Left forelimb (tissue), 1 donor: Measurements from ENCODE around the gene KLRC3.
"Not testable (repeated sequence)": the region's sequence is repeated elsewhere in the genome, so short reads cannot be mapped to it uniquely, and the experiment has no call there.

ENCODE experiments used
- DNase-seq: peaks from one replicate; pipeline ENCODE4 v3.0.0-alpha.2; 2018; ENCODE audit warnings: low spot score

Gene KLRC3

DNA sequence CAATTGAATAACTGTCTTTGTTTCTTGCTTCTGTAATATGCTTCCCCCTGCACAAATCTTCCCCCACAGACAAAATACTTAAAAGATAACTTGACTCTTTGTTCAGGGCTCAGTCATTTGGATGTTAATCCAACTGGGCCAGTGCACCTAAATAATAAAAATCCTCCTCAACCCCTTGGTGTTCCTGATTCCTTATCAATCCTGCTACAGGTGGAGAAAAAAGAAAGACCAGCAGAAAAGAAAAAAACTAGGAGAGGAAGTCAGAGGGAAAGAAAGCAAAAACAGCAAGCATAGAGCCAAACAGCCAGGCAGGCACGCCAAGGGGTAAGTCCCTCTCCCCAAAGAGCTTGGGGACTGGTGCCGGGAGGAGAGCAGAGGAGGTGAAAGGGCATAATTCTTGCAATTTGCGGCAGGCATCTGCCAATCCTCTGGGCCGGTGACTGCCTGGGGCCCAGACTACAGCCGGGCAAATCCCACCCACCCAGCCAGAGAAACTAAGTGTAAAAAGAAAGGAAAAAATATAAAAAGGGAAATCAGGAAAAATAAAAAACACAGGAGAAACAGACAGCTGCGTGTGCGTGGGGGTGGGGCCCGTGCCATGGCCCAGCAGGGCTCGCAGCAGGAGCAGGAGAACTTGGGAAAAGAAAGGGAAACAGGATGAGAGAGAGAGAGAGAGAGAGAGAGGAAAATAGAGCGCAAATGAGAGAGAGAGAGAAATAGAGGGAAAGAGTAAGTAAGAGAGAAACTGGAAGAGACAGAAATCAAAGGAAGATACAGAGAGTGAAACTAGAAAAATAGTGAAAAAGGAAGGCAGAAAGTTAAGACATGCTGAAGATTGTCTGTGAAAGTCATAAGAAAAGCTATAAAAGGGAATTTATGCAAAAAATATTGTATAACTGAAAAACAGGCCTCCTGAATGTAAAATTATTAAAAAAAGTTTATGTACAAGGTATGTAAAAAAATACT lies 51.9 kb downstream of the KLRC3 start:
- DNase-seq: no peak

DNA sequence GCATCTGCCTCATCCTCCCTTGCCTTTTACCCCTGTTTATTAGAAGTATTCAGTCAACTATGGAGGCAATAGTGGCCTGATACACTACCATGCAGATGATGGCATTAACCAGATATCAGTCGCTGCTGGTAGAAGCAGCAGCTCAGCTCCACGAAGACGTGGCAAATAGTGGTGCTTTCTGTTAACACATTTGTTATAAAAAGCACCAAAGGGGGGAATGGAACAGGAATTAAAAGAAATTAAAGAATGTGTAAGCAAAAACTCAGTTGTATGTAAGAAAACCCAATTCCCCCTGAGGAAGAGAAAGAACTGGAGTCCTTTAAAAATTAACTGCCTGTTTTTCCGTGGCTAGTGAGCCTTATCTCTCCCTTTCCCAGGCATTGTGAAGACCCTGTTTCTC lies 52.7 kb downstream of the KLRC3 start:
- not testable (repeated sequence) for DNase-seq

DNA sequence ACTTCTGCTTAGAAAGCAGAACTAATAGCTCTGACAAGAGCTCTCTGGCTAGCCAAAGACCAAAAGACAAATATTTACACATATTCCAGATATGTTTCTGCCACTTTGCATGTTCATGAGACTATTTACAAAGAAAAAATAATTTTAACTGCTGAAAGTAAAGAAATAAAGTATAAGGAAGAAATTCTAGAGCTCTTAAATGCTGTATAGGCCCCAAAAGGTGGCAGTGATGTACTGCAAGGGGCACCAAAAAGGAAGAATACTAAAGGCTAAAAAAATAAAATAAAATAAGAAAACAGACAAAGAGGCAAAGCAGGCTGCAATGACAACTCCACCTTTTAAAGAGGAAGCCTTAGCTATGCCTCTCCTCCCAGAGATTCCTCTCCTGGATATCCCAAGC lies 53.5 kb downstream of the KLRC3 start:
- no peak for DNase-seq

DNA sequence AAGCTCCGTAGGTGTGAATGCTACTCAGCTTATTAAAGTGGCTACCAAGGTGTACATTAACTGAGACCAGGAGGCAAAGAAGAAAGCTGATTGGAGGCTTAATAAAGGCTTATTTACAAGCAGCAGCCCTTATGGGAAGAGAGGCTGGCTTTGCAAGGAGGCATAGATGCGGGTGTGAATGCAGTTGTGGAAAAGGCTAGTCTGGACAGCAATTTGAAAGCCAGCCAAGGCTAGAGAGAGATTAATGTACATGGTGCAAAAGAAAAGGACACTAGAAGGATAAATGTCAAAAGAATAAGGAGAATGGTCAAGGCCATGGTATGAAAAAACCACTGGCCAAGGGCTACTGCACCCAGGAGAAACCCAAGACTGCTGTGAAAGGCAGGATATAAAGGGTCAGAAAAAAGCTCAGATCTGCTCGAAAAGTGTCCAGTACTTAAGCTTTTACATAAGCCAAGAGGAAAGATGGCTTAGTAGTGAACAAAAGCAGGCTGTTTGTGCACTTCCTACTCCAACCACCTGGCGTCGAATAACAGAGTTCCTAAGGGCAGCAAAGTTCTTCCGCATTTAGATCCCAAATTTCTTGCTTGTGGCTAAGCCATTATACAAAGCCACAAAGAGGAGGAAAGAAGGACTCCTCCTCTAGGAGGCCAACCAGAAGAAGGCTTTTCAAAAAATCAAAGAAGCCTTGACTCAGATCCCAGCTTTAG lies 54.5 kb downstream of the KLRC3 start:
- no peak for DNase-seq

DNA sequence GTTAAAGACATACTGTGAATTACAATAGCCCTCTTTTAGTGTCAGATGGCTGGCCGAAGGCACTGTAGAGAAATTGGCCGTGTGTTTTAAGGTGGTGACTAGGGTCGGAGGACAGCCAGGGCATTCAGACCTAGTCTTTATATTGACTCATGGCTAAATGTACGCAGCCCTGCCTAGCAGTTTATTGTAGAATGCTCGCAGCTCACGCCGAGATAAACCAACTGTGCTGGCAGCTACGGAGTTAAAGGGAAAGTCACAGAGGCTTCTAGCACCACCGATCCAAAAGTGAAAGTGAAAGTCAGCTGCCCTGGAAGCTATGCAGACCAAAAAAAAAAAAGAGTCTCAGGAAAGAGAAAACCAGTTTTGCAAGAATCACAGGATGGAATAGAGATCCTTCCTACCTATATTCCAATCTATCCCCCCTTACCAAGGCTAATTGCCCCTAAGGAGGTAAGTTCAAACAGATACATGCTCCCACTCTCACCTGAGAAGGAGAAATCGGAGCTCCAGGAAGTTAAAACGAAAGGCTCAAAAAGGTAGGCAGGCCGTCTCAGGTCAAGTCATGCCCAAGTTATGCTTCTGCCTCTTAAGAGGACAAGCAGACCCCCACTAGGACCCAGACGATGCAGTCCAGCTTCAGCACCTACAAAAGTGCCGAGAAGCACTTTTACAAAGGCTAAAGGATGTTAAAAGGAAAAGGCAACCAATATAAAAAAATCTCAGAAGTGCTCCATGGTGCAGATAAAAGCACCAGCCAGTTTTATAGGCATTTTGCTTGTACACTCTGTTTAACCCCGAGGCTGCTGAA lies 55.4 kb downstream of the KLRC3 start:
- no peak for DNase-seq

DNA sequence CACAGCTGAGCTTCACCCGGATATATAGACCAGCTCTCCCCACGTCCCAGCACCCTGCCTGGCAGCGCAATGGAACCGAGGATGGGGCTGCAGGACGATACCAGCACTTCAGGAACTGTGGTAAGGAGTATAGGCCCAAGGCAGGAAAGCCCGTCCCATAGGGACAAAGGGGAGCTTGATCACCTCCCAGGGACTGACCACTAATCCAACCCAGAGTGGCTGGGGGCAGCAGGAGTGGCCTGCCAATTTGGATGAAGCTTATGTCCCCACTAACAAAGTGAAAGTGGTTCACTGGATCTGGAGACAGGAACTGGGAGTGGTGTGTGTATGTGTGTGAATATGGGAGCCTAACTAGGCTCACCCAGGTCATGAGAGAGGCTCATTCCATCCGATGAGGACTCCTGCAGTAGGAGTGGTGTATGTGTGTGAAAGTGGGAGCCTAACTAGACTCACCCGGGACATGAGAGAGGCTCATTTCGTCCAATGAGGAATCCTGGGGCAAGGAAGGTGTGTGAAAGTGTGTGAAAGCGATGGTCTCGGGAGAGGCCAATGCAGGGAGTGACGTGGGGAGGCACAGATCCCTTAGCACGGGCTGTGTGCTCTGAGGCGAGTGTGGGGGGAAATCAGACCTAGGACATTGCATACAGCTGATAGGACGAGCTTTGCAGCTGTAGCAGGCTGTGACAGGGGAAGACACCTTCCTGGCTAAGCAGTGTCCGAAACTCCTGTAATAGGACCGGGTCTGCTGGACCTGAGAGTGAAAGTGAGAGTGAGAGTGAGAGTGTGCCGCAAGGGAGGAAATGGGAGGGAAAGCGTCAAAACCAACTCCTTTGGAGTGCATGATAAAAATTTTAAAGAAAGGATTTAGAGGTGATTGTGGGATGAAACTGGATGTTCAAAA lies 56.2 kb downstream of the KLRC3 start:
- no peak for DNase-seq

DNA sequence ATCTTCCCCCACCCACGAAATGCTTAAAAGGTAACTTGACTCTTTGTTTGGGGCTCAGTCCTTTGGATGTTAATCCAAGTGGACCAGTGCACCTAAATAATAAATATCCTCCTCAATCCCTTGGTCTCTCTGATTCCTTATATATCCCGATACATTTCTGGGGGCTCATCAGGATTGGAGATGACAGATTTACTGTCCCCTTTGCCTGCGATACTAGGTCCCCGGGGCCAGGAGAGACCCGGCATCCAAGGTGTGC lies 56.8 kb downstream of the KLRC3 start:
- DNase-seq: no peak

DNA sequence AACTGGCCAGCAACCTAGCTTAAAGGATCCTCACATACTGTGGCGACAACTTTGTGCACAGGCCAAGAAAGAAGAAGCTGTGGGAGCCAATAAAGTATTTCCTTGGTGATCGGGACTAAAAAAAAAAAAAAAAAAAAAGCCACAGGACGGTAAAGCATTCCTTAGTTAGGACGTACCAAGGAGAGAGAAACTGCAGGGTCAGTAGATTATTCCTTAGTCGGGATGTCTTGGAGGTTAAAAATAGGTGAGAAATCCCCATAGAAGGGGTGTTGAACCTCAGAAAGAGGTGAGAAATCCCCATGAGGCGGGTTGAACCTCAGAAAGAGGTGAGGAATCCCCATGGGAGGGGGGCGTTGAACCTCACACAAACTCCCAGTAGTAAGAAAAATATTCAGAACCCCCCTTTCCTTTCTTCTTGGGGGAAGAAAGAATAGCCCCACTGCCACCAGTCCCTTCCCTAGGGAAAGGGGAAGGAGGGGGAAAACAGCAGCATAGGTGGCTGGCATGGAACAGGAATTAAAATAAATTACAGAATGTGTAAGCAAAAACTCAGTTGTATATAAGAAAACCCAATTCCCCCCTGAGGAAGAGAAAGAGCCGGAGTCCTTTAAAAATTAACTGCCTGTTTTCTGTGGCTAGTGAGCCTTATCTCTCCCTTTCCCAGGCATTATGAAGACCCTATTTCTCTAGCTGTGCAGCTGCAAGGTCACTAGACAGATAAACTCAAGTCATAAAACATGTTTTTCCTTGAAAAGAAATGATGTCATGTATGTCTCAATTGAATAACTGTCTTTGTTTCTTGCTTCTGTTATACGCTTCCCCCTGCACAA lies 57.4 kb downstream of the KLRC3 start:
- DNase-seq: no peak

DNA sequence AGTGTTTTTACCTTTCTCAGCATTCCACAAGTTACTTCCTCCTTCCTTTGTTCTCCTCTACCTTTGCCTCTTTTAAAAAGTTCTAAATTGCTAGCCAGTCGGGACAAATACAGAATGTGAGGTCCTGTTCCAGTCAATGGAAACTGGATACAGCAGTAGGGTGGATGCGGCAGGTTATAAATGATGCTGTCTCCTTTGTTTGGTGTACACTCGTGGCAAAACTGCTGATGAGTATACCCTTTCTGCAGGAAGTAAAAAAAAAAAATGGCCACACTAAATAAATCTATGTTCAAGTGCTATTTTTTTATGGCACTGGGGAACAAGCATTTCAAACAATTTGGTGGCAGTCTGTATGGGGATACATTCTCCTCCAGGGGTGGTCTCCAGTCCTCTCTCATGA lies 58.1 kb downstream of the KLRC3 start:
- no peak for DNase-seq
